Natural killer cell (primary cell): ENCODE data around the gene TMEM43. TPM values are rescaled to one million over a fixed set of nuclear protein-coding genes. Genes with fewer than 3 reads are reported as not detected.

Experiments used
- ATAC-seq, 3 donors: fragments of 150-1000 bp in 2 of 3; fragments of 200-7000 bp in 1 of 3; cut with Tn5 transposase; 1 replicate in 1 of 3; 2 replicates in 2 of 3; pipeline ENCODE4 v1.10.0; 2021; ENCODE audit warnings: mild to moderate bottlenecking in 2 of 3, moderate library complexity in 2 of 3
- DNase-seq, 2 donors: peaks; one replicate each; pipeline versions ENCODE4 v3.0.0 to v3.0.0-alpha.2; 2013 to 2021; ENCODE audit warnings: mixed read lengths in 1 of 2
- H3K27ac ChIP-seq: one replicate; pipeline ENCODE4 v1.5.1; 2013; ENCODE audit warnings: mild to moderate bottlenecking, low read length
- H3K27me3 ChIP-seq: one replicate; pipeline ENCODE4 v1.6.1; 2013; ENCODE audit warnings: low read length; ENCODE audit not compliant: control insufficient read depth, insufficient read depth
- H3K36me3 ChIP-seq: one replicate; pipeline ENCODE4 v1.6.1; 2013; ENCODE audit warnings: low read length; ENCODE audit not compliant: control insufficient read depth, insufficient read depth
- H3K4me1 ChIP-seq: one replicate; pipeline ENCODE4 v1.6.1; 2013; ENCODE audit warnings: low read length; ENCODE audit not compliant: control insufficient read depth, insufficient read depth
- H3K4me3 ChIP-seq: one replicate; pipeline ENCODE4 v1.5.1; 2013; ENCODE audit warnings: low read length
- H3K9me3 ChIP-seq: one replicate; pipeline ENCODE4 v1.6.1; 2013; ENCODE audit warnings: low read length; ENCODE audit not compliant: control insufficient read depth, insufficient read depth
- H3K27ac Mint-ChIP-seq, 2 donors: one replicate each; pipeline ENCODE4 v1.8.0; 2022; ENCODE audit warnings: mild to moderate bottlenecking in 2 of 2, mixed read lengths in 2 of 2, moderate library complexity in 1 of 2
- H3K27me3 Mint-ChIP-seq, 2 donors: one replicate each; pipeline ENCODE4 v1.8.0; 2022; ENCODE audit warnings: low read depth in 2 of 2, mixed read lengths in 2 of 2
- H3K36me3 Mint-ChIP-seq: one replicate; pipeline ENCODE4 v1.8.0; 2022; ENCODE audit warnings: mixed read lengths
- H3K4me1 Mint-ChIP-seq, 2 donors: one replicate each; pipeline ENCODE4 v1.8.0; 2022; ENCODE audit warnings: mixed read lengths in 2 of 2
- H3K4me3 Mint-ChIP-seq: one replicate; pipeline ENCODE4 v1.8.0; 2022; ENCODE audit warnings: mild to moderate bottlenecking, moderate library complexity, mixed read lengths
- H3K9me3 Mint-ChIP-seq, 2 donors: one replicate each; pipeline ENCODE4 v1.8.0; 2022; ENCODE audit warnings: mixed read lengths in 2 of 2
- CTCF ChIP-seq: fragments of 200-600 bp; IDR thresholded peaks from one replicate; pipeline ENCODE4 v1.8.0; 2022; ENCODE audit warnings: antibody characterized with exemption
- WGBS: methylation state at CpG from one replicate; pipeline ENCODE4 v1.1.7; 2013; ENCODE audit warnings: missing lambda C conversion rate; ENCODE audit not compliant: insufficient coverage; 5-methylcytosine and 5-hydroxymethylcytosine counted together
- intact Hi-C: fragments of 100-400 bp; cut with micrococcal nuclease; formaldehyde crosslinking; loops from one replicate; pipeline ENCODE4 v1.14.2; 2022
- total RNA-seq, 4 donors: library from RNA; stranded (reverse); fragments of 120-200 nt in 1 of 4; gene quantifications; one replicate each; pipeline versions ENCODE4 v1.2.3 to v1.2.4, GENCODE V29; 2013 to 2022

Gene TMEM43
- total RNA-seq, 3 donors from 2014 or later (not counting 1 experiment from before 2014, with no cell fraction given), result 49.5 to 61.1 (median 54.1) TPM

- ATAC-seq (no peak), DNase-seq (no peak)
- Histone ChIP-seq H3K27ac (no peak overlapping the region), H3K36me3 (peaks cover 81% of the 10 kb centered on the region), H3K4me3 (no peak overlapping the region), H3K9me3 (no peaks in the 10 kb centered on the region), H3K27me3 (no peaks in the 10 kb centered on the region), H3K4me1 (peaks cover 12% of the 10 kb centered on the region)
- WGBS, result 87% methylated on average over 8 of the region's 8 CpGs
- no peak overlapping the region for H3K4me3 Mint-ChIP-seq
- peaks cover 17 to 25% of the 10 kb centered on the region in 2 donors for H3K4me1 Mint-ChIP-seq
- H3K36me3 Mint-ChIP-seq, result peaks cover 24% of the 10 kb centered on the region
- no peak for TF ChIP-seq CTCF
- H3K27ac Mint-ChIP-seq, result peak overlapping the region in 1 of 2 donors; percentile 78
- H3K27me3 Mint-ChIP-seq, result no peaks in the 10 kb centered on the region
- intact Hi-C loops, result no loop called here
- H3K9me3 Mint-ChIP-seq, result no peaks in the 10 kb centered on the region
These were observed 7.3 kb downstream of the TMEM43 start for GRCh38 chr3:14132120-14132519.

DNA sequence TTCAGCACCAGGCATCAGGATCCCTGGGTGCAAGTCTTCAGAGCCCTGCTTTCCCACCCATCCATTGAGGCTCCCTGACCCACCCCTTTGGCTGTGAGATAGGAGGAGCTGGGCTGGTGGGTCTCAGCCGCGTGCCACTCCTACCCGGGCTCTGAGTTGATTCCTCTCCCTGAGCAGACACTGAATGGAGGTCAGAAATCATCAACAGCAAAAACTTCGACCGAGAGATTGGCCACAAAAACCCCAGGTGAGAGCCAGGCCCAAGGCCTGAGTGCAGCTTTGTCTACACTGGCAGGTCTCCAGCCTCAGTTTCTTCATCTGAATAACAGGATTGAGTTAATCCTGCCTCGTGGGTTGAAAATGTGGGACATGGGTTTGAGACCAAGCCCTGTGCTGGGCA lies 7.8 kb downstream of the TMEM43 start:
- peaks cover 87% of the 10 kb centered on the region for H3K36me3 ChIP-seq
- no peak overlapping the region for H3K27ac ChIP-seq
- H3K4me3 ChIP-seq, result no peak overlapping the region
- Mint-ChIP-seq H3K9me3 (no peaks in the 10 kb centered on the region), H3K36me3 (peaks cover 24% of the 10 kb centered on the region), H3K27me3 (no peaks in the 10 kb centered on the region), H3K27ac (peak overlapping the region in 1 of 2 donors; percentile 78), H3K4me1 (peaks cover 11 to 19% of the 10 kb centered on the region in 2 donors), H3K4me3 (no peak overlapping the region)
- intact Hi-C loops, result no loop called here
- no peak for DNase-seq
- no peak for TF ChIP-seq CTCF
- WGBS, result 99% methylated on average over 6 of the region's 6 CpGs
- H3K9me3 ChIP-seq, result no peaks in the 10 kb centered on the region
- H3K4me1 ChIP-seq, result peaks cover 7% of the 10 kb centered on the region
- no peaks in the 10 kb centered on the region for H3K27me3 ChIP-seq
- ATAC-seq, result no peak

DNA sequence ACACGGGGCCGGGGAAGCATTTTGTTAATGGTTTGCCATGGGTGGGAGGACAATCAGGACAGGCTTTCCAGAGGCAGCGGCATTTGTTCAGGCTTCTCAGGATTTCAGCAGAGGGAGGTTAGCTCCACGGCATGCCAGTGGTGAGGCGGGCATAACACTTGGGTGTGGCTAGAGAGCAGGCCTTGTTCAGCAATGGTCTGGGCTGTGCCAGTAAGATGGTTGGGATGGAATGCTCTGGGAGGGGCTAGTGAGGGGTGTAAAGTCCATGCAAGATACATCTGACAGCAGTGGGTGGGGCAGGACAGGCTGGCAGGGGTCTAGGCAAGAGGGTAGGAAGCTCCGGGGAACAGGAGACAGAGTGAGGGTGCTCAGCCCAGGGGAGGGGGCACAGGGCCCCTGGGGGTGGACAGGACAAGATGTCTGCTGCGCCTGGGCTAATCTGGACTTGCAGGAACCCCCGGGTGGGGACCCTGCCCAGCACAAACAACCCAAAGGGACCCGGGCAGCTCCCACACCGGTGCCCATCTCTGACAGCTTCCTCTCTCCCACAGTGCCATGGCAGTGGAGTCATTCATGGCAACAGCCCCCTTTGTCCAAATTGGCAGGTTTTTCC lies 8.4 kb downstream of the TMEM43 start:
- peaks cover 5 to 13% of the 10 kb centered on the region in 2 donors for H3K4me1 Mint-ChIP-seq
- H3K27me3 Mint-ChIP-seq, result no peaks in the 10 kb centered on the region
- intact Hi-C loops, result no loop called here
- ATAC-seq, result no peak
- H3K27ac Mint-ChIP-seq, result peak overlapping the region in 1 of 2 donors; percentile 78
- WGBS, result 95% methylated on average over 10 of the region's 10 CpGs
- TF ChIP-seq CTCF, result no peak
- Histone ChIP-seq H3K4me3 (no peak overlapping the region), H3K36me3 (peaks cover 83% of the 10 kb centered on the region), H3K27me3 (no peaks in the 10 kb centered on the region), H3K9me3 (no peaks in the 10 kb centered on the region), H3K27ac (no peak overlapping the region), H3K4me1 (peaks cover under 1% of the 10 kb centered on the region)
- H3K36me3 Mint-ChIP-seq, result peaks cover 22% of the 10 kb centered on the region
- H3K4me3 Mint-ChIP-seq, result no peak overlapping the region
- no peak for DNase-seq
- H3K9me3 Mint-ChIP-seq, result no peaks in the 10 kb centered on the region

- no peak for DNase-seq
- intact Hi-C loops, result no loop called here
- H3K4me3 ChIP-seq, result no peak overlapping the region
- H3K27me3 ChIP-seq, result no peaks in the 10 kb centered on the region
- H3K36me3 ChIP-seq, result peaks cover 83% of the 10 kb centered on the region
- H3K9me3 ChIP-seq, result no peaks in the 10 kb centered on the region
- no peaks in the 10 kb centered on the region for H3K4me1 ChIP-seq
- no peak overlapping the region for H3K4me3 Mint-ChIP-seq
- no peaks in the 10 kb centered on the region for H3K27me3 Mint-ChIP-seq
- over 99% methylated on average over 5 of the region's 5 CpGs for WGBS
- H3K27ac ChIP-seq, result no peak overlapping the region
- ATAC-seq, result no peak
- H3K27ac Mint-ChIP-seq, result no peak overlapping the region
- H3K4me1 Mint-ChIP-seq, result peaks cover 0 to 7% of the 10 kb centered on the region in 2 donors
- no peak for TF ChIP-seq CTCF
- H3K36me3 Mint-ChIP-seq, result peaks cover 17% of the 10 kb centered on the region
- H3K9me3 Mint-ChIP-seq, result no peaks in the 10 kb centered on the region
These were observed 9.0 kb downstream of the TMEM43 start for GRCh38 chr3:14133876-14134275.
